Measurements from ENCODE around the gene TRAPPC12.
"Not testable (repeated sequence)": the region's sequence is repeated elsewhere in the genome, so short reads cannot be mapped to it uniquely, and the experiment has no call there.

Gene TRAPPC12

DNA sequence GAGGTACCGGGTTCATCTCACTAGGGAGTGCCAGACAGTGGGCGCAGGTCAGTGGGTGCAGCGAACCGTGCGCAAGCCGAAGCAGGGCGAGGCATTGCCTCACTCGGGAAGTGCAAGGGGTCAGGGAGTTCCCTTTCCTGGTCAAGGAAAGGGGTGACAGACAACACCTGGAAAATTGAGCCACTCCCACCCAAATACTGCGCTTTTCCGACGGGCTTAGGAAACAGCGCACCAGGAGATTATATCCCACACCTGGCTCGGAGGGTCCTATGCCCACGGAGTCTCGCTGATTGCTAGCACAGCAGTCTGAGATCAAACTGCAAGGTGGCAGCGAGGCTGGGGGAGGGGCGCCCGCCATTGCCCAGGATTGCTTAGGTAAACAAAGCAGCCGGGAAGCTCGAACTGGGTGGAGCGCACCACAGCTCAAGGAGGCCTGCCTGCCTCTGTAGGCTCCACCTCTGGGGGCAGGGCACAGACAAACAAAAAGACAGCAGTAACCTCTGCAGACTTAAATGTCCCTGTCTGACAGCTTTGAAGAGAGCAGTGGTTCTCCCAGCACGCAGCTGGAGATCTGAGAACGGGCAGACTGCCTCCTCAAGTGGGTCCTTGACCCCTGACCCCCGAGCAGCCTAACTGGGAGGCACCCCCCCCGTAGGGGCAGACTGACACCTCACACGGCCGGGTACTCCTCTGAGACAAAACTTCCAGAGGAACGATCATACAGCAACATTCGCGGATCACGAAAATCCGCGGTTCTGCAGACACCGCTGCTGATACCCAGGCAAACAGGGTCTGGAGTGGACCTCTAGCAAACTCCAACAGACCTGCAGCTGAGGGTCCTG lies 9.9 kb upstream of the TRAPPC12 start:
- not testable (repeated sequence) for DNase-seq (ENCODE audit: low read depth)

DNA sequence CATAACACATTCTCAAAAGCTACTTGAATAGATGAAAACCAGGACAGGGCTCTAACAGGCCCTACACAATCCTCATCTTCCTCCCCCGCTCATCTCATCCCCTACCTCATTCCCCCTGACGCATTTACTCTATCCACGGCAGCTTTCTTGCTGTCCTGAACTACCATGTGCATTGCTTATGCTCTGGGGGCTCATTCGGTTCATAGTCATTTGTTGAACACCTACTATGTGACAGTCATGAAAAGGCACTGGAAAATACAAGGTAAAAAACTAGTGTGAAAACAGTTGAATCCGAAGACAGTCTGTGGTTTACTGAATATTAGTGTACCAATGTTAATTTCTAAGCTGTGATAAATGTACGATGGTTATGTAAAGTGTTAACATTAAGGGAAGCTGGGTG lies 2.7 kb upstream of the TRAPPC12 start:
- DNase-seq (ENCODE audit: low read depth), result no peak

DNA sequence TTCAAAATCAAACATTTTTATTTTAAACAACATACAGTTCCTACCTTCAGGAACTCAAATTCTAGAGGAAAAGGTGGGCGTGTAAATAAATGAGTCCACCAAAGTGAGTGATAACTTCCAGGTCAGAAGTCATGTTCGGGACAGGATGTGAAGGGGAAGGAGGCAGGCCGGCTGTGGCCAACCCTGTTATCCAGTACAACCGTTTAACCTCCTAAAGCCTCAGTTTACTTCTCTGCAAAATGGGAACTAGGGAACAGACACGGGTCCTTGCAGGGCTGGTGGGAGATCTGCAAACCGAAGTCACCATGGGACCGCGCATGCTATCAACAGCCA lies 2.2 kb upstream of the TRAPPC12 start:
- peak; percentile 50 for DNase-seq (ENCODE audit: low read depth)

DNA sequence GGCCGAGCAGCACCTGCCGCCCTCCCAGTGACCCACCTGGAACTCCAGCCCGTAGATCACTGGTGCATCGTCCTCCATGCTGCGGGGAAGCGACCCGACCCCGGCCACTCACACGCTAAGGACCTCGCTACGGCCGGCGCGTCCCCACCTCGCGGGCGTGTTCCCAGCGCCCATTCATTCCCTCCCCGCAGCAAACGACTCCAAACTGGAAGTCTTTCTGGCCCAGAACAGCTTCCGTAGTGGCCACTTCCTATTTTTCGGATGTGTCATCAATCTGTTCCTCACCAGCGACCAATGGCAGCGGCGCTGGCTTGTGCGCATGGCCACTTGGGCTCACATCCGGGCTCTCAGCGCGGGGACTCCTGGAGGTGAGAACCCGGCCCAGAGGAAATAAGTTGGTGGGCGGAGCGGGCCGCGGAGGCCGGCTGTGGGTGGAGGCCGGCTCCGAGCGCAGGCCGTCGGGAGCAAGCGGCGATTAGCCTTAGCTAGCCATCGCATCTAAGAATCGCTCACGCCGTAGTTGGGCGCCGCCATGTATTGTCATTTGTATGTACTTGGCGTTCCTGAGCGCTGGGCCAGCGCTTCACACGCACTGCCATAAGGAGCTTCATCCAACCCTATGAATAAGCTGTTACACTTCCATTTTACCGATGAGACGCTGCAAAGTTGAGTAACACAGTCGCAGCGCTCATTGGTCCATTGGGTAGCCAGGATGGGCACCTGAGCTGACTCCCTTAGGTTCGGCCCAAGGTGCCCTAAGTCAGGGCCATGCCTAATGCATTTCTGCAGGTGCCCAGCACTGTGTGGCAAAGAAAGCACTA lies 1.7 kb upstream of the TRAPPC12 start, which contains the start of gene EIPR1:
TSS of gene EIPR1 (minus strand) at position 207 of the 821 bp plus-strand sequence. CDS start at position 78, 129 bp downstream.
- DNase-seq (ENCODE audit: low read depth), result peak; percentile 99

DNA sequence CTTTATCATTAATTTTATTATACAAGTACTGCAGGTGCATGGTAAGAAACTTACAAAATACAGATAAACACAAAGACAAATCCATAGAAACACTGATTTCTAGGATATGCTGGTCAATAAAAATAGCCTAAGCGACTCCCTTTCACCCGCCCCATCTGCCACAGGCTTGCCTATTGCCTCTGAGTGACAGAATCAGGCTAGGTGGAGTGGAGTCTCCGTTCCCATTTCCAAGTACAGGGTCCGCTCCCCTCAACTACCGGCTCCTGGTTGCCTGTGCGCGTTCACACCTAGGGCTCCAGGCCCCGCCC lies 201 bp upstream of the TRAPPC12 start:
- no peak for DNase-seq (ENCODE audit: low read depth)

DNA sequence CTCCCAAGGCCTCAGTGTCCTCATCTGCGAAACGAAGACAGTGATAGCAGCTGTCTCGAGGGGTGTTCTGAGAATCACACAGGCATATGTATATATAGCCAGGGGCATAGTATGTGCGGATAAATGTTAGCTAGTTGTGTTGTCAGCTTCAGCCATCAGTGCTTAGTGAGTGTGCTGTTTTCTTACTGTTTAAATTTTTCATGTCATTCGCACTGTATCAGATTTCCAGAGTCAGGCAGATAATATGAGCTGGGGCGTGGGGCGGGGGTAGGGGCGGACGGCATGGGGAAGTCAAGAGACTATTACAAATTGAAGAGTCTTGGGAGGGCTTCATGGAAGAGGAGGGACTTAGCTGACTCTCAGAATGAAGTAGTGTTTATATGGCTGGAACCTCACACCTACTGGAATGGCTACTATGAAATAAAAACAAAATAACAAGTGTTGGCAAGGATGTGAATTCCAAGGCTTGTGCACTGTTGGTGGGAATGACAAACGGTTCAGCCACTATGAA lies 7.0 kb downstream of the TRAPPC12 start:
- DNase-seq (ENCODE audit: low read depth), result no peak

GRCh38 chr2:3387011-3387410 lies 7.5 kb downstream of the TRAPPC12 start:
- no peak for DNase-seq (ENCODE audit: low read depth)

- no peak for DNase-seq (ENCODE audit: low read depth)
Measured at GRCh38 chr2:3387644-3388411, 8.3 kb downstream of the TRAPPC12 start.

DNA sequence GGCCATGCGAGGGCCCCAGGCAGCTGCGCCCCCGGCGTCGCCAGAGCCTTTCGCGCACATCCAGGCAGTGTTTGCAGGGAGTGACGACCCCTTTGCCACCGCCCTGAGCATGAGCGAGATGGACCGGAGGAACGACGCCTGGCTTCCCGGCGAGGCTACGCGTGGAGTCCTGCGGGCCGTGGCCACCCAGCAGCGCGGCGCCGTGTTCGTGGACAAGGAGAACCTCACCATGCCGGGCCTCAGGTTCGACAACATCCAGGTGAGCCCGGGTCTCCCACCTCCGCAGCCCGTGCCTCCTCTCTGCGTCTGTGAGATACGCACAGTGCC lies 8.9 kb downstream of the TRAPPC12 start:
- no peak for DNase-seq (ENCODE audit: low read depth)

DNA sequence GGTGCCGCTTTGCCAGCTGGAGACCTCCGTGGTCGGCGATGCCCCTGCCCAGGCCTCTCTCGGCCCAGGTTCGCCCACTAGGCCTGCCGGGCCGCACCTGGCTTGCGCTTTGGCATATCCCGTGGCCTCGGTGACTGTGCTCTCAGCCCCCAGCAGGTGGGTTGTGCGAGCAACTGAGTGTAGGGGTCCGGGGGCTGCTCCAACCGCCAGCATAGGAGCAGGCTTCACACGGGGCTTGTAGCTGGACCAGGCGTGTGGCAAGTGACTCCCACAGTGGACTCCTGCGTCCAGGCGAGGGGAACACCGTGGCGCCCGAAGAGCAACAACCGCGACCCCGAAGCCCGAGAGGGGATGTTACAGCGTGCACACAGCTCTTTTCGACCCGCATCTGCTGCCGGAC lies 9.7 kb downstream of the TRAPPC12 start:
- no peak for DNase-seq (ENCODE audit: low read depth)

GRCh38 chr2:3390041-3390440 lies 10.5 kb downstream of the TRAPPC12 start:
- no peak for DNase-seq (ENCODE audit: low read depth)

- no peak for DNase-seq (ENCODE audit: low read depth)
Measured at GRCh38 chr2:3392216-3392615, 12.7 kb downstream of the TRAPPC12 start.

GRCh38 chr2:3396920-3397559 lies 17.5 kb downstream of the TRAPPC12 start:
- no peak for DNase-seq (ENCODE audit: low read depth)

GRCh38 chr2:3398857-3399256 lies 19.4 kb downstream of the TRAPPC12 start:
- no peak for DNase-seq (ENCODE audit: low read depth)

- no peak for DNase-seq (ENCODE audit: low read depth)
Measured at GRCh38 chr2:3399381-3399780, 19.9 kb downstream of the TRAPPC12 start.

- no peak for DNase-seq (ENCODE audit: low read depth)
Measured at GRCh38 chr2:3399829-3400228, 20.3 kb downstream of the TRAPPC12 start.

DNA sequence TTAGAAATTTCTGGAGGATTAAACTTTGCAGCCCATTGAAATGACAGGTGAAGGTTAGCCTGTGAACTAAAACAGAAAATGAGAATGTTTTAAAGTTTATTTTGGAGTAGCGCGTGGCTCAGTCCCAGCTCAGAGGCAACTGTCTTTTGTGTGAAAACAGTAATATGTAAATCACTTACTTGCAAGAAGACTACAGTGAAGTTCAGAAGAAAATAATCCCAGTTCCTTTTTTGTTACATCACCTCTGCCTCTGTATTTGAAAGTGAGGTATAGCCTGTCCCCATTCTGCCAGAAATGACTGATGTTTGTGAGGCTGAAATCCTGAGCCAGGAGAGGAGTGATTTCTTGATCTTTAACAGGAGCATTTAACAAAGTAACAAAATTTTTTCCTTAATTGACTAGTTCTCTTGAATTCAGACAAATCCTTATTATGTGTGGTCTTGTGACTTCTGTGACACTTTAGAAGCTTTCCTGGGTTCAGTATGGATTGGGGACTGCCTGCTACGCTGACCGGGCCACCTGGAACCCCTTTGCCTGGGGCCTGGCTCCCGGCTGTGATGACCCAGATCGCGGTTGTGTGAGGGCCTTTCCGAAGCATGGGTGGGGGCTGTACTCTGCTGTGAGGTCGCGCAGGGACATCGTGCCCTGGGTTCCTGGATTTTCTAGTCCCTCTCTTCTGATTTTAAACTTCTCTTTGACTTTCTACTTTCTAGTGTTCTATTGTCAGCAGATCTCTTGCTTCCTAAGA lies 24.3 kb downstream of the TRAPPC12 start:
- no peak for DNase-seq (ENCODE audit: low read depth)

- no peak for DNase-seq (ENCODE audit: low read depth)
Measured at GRCh38 chr2:3404349-3404894, 24.9 kb downstream of the TRAPPC12 start.

- no peak for DNase-seq (ENCODE audit: low read depth)
Measured at GRCh38 chr2:3405307-3405706, 25.8 kb downstream of the TRAPPC12 start.

GRCh38 chr2:3405876-3406275 lies 26.4 kb downstream of the TRAPPC12 start:
- DNase-seq (ENCODE audit: low read depth), result no peak

DNA sequence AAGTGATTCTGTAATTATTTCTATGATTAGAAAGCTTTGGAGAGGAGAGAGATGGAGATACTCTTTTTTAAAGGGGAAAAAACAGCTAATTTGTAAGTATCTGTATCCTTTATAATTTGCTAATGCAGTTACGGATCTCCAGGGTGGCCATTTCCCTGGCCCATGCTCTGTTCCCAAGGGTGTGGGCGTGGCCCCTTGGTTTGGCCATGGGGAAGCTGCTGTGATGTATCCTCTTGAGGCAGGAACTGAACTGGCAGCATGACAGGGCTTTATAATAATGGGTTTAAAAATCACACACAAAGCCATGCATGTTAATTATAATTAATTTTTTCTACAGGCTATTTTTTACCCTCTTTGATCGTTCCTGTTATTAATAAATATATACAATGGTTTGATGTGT lies 27.0 kb downstream of the TRAPPC12 start:
- no peak for DNase-seq (ENCODE audit: low read depth)
